ENCODE results near the gene LENEP.

Gene LENEP, protein sequence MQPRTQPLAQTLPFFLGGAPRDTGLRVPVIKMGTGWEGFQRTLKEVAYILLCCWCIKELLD

DNA sequence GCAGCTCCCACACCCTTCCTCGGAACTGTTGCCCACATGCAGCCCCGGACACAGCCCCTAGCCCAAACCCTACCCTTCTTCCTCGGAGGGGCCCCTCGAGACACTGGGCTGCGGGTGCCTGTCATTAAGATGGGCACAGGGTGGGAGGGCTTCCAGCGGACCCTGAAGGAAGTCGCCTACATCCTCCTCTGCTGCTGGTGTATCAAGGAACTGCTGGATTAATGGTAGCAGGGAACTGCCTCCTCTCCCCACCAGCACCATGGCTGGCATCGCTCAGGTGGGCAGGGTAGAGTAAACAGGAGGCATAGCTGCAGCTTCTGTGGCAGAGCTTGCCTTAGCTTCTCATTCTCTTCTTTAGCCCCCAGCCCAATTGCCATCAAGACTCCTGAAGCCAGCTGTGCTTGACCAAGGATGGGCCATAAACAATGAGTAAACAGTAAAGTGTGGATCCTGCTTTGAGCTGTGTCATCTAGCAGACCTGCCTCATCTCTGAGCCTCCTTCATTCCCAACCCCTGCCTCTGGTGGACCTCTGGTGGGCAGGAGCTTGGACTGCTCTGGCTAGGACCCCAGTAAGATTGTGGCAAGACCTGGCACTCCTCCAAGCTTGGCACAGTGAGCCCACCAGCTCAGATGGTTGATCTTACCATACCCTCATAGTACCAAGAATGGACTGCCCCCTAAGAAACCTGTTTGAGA is at the start of gene LENEP:
Gene LENEP, plus strand, starts transcription at position 15 of the 697 bp plus-strand sequence. Its CDS starts 22 bp downstream, at position 37.
- no peak for DNase-seq

DNA sequence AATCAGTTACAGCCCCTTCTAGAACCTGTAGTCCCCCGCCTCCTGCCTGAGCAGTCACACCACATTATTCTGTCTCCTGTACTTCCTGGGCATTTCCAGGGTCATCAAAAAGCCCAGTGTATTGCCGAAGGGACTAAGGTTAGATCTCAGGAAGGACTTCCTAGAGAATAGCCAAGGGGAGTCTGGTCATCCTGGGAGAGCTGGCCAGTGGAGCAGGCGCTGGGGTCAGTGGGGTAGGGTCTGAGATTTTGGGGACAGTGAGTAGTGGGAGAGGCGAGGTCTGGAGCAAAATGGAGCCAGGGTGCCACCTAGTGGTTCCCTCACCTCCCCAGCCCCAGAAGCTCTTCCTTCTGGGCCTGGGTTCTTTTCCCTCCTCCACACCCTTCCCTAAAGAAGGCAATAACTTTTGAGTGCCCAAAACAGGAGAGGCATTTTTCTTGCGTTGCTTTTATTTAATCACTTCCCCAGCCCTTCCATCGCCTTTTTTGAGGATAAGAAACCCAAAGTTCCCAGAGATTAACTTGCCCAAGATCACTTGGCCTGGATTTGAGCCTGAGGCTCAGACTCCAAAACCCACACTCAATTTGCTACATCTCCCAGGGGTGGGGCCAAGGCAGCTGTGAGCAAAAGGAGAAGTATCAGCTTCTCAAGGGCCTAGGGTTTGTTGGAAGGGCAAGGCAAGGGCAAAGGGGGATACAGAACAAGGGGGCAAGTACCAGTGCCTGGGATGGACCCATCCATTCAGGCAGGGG is 49.6 kb upstream of the LENEP start:
- no peak for DNase-seq

DNA sequence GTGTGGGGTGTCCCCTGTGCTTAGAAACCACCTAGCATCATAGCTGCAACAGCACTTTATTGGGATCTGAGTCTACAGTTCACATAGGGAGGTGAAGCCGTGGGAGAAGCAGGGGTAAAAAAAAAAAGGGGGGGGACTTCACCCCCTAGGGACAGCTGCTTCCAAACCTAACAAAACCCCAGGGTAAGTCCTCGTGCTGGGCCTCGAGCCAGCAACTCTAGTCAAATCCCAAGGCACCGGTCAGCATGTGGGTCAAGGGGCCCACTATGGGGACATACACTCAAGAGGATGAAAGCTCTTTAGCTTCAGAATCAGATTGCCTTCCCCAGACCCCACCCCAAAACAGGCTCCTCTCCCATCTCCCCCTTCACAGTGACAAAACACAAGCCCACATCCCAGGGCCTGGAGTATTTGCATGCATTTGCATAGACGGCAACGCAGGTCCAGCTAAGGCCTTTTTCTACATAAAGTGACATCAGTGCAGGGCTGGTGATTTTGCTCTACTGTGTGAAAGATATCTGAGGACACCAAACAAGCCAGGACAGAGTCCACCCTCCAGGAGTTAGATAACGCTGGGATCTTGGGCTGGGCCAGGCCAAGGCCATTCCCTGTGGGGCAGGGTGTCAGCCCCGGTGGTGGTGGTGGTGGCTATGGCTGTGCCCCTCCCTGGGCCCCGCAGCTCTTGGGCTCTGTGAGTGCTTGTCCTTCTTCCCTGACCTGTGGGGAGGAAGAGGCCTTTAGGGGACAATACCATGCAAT is 48.8 kb upstream of the LENEP start:
- no peak for DNase-seq

DNA sequence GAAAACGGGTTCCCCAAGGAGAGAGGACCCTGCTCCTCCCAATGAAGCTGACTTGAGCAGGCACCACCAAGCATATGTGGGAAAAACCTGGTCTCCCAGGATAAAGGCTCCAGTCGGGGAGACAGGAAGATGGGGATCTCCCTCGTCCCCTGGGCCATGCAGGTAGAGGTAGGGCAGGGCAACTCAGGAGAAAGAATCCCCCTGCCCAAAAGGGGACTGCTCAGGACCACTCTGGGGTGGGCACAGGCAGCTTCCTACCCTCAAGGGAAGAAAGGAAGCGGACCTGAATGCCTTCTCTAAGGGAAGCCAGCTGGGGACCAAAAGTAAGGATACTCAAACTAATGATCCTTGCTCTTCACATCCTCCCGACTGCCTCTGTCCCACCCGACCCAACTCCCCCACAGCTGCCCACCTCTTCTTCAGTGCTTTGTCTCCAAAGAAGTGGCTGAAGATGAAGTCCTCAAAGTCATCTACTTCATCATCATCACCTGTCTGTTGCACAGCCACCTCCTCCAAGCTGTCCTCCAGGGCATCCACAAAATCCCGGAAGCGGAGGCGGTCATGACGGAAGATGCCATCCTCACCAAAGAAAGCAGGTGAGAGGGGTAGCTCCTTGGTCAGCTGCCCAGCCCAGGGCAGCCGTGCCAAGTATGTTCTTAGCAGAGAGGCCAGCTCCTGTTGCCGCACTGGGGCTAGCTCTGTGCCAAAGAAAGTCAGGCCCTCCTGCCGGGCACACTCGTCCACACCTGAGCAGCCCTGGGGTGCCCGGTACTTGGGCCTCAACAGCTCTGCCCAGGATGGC is 48.0 kb upstream of the LENEP start:
- no peak for DNase-seq

DNA sequence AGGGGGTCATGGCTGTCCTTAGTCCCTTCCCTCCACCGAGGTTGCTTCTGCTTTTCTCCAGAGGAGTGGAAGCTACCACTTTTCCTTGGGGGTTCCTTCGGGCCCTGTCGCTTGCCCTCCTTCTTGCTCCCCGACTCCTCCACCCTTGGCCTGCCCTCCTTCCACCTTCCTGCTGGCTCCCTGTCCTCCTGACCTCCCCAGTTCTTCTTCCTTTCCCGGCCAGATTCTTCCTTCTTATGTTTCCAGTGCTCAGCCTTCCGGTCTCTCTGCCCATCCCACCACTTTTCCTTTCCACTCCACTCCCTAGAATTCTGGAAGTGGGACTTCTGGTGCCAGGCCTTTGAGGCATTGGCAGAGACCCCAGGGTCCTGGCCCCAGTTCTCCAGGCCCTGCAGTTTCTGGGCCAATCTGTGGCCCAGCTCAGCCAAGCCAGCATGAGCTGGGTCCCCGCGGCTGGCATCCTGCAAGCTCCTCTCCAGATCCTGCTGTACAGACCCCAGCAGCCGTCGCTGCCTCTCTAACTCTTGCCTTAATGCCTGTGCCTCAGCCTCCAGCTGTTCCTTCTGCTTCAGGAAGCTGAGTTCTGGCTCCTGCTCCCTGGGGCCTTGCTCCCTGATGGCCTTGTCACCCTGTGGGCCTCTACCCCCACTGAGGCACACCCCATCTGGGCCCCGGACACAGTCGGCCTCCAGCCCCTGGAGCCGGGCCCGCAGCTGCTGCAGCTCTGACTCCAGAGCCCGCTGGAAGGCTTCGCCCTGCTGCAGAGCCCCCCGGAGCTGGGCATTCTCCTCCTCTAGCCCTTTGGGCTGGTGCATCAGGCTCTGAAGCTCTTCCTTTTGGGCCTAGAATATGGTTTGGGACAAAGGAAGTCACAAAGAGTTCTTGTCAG is 47.2 kb upstream of the LENEP start:
- no peak for DNase-seq

DNA sequence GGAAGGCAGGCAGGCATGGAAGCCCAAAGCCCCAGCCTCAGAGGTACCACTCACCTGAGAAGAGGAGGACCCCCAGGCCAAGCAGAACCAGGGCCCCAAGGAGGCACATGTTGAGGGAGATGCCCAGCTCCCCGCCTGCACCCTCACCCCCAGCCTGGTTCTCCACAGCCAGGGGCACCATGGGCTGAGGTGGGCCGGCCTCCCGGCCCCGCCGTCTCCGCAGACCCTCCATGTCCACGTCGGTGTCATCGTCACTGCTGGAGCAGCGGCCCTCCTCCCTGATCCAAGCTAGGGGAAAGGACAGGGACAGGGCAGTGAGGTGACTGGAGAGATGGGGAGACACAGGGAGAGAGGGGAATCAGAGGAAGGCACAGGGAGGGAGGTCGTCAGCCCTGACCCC is 45.3 kb upstream of the LENEP start:
- DNase-seq, result no peak

DNA sequence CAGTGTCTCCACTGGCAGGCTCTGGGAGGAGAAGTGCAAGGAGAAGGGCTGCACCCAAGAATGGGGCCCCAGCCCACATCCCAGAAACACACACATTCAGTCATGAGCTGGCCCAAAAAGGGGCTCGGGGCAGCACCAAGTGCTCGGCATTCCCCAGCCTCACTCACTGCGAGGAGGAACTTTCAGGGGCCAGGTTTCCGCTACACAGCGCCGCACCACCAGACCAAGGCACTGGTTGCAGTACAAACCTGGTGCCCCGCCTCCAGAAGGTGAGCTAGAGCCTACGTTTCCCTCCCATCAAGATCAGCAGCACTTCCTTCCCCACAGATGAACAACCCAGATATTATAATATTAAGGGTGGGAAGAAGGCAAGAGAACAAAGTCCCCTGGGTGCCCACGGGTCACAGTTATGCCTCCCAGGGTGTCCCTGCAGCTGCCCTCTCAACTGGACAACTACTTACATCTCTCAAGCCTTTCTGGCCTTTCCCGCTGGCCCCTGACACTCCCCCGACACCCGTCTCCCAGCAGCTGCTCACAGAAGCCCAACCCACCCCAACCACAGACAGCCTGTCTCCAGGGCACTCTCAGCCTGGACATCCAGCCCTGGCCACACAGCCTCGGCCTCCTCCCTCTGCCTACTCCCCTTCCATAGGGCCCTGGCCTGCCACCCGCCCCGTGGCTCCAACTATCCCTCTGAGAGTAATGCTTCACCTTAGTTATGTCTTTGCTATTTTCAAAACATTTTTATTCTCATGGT is 41.3 kb upstream of the LENEP start:
- no peak for DNase-seq

DNA sequence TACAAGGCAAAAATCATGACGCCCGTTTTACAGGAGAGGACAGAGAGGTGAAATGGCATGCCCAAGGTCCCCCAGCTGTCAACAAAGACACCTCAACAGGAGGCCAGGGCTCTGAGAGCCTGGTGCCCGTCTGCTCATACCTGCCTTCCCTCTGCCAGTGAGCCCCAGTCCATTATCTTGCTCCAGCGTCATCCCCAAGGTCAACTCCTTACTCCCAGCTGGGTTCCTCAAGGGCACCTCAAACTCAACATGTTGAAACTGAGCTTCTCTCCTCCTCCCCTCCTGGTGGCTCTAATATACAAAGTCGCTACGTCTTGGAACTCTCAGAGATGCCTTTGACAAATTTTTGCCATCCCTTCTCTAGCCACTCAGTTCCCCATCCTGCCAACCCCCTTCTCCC is 40.7 kb upstream of the LENEP start:
- DNase-seq, result no peak

DNA sequence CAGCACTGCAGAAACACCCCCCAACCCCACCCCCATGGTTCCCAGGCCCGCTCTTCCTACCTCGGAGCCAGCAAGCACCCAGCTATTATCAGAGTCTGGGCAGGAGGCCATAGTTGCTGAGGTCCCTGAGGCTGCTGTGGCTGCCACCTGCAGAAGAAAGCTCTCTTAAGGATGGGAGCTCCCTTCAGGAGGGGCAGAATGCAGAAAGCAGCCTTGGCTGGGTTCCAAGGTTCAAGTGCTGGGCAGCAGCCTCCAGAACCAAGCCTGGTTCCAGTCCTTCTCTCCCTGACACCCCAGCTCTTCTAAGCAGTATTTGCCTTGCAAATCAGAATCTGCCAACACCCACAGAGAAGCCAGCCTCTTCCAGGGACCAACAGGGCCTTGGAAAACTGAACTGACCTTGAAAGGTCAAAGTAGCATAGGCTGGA is 39.8 kb upstream of the LENEP start:
- DNase-seq, result no peak

DNA sequence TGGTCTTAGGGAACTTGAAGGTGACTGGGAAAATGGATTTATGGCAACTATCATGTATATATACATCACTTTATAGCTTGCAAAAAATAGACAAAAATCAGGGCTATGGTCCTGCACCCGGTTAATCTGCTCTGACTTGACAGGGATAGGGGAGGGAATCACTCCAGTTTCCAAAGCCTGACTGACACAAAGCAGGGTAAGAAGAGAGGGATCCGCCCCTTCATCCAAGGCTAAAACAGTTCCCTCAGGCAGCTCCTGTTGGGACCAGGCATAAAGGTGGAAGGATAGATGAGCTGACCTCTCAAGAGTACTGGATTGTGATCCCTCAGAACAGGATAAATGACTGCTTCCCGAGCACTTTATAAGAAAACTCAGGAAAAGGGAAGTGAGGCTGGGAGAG is 38.8 kb upstream of the LENEP start:
- DNase-seq, result no peak

DNA sequence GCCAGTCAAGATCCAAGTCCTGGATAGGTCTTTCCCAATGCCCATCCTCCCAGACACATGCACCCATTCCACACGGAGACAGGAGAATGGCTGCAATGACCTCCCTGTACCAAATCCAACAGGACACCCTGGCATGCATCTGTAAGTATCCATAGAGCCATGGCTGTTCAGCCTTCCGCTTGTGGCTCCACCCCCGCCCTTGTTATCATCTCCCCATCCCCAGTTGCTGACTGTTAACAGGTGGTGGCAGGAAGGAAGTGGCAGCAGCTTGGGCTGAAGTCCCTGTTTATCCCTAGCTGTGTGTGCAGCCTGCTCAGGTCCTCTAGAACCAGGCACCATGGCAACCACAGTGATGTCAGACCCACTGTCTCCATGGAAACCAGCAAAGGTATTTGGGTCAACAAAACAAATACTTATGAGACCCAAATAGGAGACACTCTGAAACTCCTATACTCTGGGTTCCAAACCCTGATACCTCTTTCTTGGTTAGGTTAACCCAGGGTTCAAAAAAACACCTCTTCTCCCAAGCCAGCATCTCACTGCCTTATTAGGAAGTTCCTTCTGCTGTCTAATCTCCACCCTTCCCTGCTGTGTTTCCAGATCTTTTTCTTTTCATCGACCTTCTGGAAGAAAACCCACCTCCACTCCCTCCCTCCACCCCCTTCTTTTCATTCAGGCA is 38.2 kb upstream of the LENEP start:
- DNase-seq, result peak; percentile 59

DNA sequence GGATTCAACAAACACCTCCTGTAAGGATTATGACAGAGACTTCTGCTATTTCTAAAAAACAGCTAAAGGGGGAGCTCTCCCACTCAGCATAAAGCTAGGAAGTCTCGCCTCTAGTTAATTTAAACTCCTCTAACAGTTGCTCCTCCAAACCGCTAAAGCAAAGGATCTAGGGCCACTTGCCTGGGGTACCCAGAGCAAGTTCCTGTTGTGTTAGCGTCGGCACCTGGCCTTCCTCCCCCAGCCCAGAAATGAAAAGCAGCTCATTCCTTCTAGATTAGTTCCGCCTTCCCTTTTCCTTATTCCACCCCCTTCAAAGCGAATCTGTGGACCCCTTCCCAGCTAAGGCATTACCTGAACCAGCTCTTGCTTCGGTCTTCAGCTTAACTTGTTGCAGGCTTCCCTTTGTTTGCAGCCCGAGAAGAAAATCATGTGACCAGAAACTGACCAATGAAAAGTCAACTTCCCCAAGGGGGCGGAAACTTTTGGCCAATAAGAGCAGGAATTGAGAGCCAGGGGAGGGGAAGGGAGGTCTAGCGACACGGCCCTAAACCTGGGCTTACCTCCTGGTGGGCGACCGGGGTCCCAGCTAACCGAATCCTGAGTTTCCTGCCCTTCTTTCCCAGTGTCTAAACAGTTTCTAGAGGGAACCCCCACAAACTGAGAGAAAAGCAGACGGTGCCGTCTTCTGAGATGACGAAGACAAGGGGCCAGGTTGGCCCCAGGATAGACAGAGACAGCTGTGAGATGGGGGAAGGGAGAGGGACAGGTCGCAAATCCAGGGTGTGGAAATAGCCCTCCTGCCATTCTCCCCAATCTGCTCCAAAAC is 37.5 kb upstream of the LENEP start, which contains the start of gene PBXIP1:
Gene PBXIP1, minus strand, starts transcription at position 382 of the 826 bp plus-strand sequence. CDS start 2,378 bp downstream, outside the sequence.
- DNase-seq, result peak; percentile 90

DNA sequence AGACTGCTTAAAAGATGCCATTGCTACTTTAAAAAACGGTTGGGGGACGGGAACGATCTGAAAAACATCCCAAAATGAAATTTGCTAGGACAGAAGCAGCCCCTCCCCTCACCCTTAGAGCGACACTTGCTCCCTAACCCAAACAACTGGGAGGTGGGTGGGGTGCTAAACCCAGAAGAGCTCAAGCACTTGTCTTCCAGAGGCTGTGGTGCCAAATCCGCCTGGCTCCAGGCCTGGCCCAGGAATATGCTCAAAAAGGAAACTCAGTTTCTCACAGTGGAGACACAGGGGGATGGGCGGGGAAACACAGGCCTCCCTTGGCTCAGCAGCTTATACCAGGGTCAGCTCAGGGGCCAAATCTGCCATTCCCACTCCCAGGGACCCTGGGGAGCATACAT is 36.8 kb upstream of the LENEP start:
- DNase-seq, result no peak

DNA sequence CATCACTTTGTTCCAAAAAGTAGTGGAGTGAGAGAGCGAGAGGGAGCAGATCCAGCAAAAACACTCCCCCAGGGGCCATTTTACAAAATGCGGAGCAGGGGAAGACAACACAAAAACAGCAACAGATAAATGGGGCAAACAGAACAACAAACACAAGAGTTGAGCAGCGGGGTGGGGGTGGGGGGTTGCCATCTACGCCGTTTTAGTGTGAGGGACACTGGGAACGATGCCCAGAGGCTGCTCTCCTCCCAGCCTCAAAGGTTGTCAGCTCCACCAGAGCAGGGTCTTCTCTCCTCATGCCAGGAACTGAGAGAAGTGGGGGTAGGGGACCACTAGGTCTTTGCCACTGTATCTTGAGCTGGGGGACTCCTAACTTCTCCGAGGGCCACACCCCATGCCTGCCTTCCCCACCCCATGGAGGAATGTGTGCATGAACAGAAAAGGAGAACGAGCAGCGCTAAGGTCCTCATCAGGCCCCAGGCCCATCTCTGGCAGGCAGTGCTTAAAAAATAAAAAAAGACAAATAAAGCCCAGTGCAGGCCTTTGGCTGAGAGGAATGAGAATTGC is 36.2 kb upstream of the LENEP start:
- DNase-seq, result no peak

DNA sequence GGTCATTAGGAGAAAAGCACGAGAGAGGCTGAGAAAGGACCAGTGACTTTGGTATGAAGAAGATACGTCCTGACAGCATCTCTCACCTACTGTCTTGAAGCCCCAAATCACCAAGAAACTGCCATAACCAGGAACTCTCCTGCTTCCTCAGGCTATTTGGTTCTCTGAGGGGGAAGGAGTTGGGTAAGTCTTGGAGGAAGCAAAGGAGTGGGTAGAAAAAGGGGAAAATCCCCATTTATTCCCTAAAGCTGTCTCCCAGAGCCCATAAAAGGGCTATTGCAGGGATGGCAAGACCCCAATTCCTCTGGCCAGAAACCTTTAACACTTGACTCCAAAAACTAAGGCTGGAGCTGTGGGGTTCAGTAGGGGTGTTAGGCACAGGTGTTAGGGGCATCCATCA is 35.4 kb upstream of the LENEP start:
- DNase-seq, result no peak

DNA sequence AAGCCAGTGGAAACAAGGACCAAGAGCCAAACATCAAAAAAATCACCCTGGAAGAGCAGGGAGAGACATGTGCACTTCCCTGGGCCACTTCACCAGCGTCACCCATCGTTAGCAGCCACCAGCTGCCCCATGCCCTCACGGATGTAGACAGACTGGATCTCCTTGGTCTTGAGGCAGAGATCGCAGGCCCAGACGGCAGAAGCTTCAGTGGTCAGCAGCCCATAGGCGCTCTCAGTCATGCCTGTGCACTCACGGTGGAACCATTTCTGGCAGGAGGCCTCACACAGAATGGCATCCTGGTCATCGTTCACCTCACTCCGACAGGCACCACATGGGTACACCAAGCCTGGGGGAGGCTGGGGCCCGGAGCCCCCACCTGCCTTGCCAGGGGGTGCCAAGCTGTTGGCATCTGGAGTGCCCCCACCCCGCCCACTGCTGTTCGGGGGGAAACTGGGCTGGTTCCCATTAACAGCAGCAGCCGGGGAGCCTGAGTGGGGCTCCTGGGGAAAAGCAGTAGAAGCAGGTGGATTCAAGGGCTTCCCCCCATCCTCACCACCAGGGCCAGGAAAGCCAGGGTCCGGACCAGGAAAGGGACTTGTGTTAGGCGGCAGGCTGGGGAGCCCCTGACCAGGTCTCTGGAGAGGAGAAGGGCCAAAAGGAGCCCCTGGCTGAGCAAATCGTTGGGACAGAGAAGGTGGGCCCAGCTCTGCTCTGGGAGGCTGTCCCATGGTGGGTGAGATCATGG is 34.5 kb upstream of the LENEP start:
- no peak for DNase-seq

DNA sequence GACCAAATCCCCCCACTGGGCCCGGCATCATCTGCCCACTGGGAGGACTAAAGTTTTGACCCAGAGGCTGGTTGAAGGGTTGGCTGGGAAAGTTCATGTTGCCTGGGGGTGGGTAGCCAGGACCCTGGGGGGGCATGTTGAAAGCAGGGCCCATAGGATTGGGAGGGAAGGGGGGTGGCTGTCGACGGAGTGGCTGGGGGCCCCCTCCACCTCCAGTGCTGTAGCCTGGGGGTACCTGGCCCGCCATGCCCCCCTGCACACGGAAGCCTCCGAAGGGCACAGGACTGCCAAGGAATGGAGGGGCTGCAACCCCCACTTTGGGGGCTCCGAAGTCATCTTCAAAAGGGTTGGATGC is 34.0 kb upstream of the LENEP start:
- DNase-seq, result no peak

DNA sequence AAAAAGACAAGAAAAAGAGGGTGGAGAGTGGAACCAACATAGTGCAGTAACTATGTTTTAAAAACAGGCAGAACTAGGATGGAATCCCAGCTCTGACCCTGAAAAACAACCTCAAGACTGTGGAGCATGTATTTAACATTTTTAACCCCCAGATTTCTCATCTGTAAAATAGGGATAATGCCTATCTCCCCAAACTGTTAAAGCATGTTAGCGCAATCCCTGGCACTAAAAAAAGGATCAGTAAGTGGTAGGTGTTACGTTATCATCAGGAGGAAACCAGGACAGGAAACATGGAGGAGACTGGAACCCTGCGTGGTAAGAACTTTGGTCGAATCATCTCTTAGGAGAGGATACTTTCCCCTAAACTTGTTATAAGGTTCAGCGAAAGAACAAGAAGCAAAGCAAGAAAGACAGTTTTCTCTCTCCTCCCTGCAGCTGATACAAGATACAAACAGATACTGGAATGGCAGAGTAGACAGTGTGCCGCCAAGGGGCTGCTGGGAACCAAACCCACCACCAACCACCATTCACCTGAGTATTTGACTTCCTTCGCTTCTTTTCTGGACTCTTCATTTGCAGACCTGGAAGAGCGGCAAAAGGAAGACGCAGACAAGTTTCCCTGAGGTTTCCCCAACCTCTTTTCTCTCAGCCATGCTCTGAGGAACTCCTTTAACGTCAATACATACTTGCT is 32.8 kb upstream of the LENEP start:
- DNase-seq, result no peak

Data from NCI-H774 (cell line).